Tibial nerve (tissue), 4 donors: ENCODE results near the gene TNFRSF25.

Source experiments
- EP300 ChIP-seq, 2 donors: sonication (generic); formaldehyde crosslinking; IDR thresholded peaks; one replicate each; pipeline ENCODE4 v1.6.1; 2017; ENCODE audit warnings: antibody characterized with exemption in 2 of 2, mild to moderate bottlenecking in 1 of 2
- POLR2A ChIP-seq, 2 donors: fragments of 450-650 bp; IDR thresholded peaks; one replicate each; pipeline ENCODE4 v1.6.1; 2017; ENCODE audit warnings: antibody characterized with exemption in 2 of 2, mild to moderate bottlenecking in 2 of 2, moderate library complexity in 2 of 2
- TF ChIP-seq, protein P1 (sequence below), 5 experiments: fragments of 200-600 bp in 3 of 5; fragments of 450-650 bp in 2 of 5; sonication (generic) in 3 of 5; IDR thresholded peaks; one replicate each; pipeline ENCODE4 v1.5.1; 2016 to 2019; ENCODE audit warnings: antibody characterized with exemption in 5 of 5, mild to moderate bottlenecking in 3 of 5, moderate library complexity in 2 of 5

DNA sequence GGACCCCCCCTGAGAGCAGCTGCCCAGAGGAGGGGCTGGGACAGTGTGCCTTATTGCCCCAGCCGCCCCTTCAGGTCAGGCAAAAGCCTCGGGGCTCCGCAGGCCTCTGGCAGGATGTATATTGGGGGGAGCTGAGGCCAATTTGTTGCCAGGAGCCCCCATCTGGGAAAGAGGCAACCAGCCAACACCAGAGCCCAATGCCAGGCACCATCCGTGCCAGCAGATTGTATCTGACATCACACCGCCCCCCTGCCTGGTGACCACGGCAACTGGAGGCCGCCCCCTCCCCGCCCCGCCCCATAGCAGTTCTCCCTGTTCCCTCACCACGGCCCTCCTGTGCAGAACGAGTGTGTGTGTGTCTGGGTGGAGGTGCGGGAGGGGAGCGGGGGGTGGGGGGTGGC lies 29.1 kb upstream of the TNFRSF25 start:
- TF ChIP-seq, protein P1, sequence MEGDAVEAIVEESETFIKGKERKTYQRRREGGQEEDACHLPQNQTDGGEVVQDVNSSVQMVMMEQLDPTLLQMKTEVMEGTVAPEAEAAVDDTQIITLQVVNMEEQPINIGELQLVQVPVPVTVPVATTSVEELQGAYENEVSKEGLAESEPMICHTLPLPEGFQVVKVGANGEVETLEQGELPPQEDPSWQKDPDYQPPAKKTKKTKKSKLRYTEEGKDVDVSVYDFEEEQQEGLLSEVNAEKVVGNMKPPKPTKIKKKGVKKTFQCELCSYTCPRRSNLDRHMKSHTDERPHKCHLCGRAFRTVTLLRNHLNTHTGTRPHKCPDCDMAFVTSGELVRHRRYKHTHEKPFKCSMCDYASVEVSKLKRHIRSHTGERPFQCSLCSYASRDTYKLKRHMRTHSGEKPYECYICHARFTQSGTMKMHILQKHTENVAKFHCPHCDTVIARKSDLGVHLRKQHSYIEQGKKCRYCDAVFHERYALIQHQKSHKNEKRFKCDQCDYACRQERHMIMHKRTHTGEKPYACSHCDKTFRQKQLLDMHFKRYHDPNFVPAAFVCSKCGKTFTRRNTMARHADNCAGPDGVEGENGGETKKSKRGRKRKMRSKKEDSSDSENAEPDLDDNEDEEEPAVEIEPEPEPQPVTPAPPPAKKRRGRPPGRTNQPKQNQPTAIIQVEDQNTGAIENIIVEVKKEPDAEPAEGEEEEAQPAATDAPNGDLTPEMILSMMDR (IDR thresholded peaks at IDR 0.05): no peak
- TF ChIP-seq POLR2A (IDR thresholded peaks at IDR 0.05) (no peak), EP300 (IDR thresholded peaks at IDR 0.05) (peak in 1 of 2 donors; percentile 11)
